GM21526 (cell line): ENCODE results near the gene ZNF544.
"Not testable (repeated sequence)": the region's sequence is repeated elsewhere in the genome, so short reads cannot be mapped to it uniquely, and the experiment has no call there.

Experiments used
- ATAC-seq: cut with Tn5 transposase; IDR thresholded peaks from one replicate; pipeline ENCODE4 v1.9.1; 2021; ENCODE audit warnings: moderate library complexity; ENCODE audit not compliant: unreplicated experiment, low FRiP score

ZNF544 gene

GRCh38 chr19:58300620-58301019 lies 71.9 kb downstream of the ZNF544 start:
- ATAC-seq = no peak

DNA sequence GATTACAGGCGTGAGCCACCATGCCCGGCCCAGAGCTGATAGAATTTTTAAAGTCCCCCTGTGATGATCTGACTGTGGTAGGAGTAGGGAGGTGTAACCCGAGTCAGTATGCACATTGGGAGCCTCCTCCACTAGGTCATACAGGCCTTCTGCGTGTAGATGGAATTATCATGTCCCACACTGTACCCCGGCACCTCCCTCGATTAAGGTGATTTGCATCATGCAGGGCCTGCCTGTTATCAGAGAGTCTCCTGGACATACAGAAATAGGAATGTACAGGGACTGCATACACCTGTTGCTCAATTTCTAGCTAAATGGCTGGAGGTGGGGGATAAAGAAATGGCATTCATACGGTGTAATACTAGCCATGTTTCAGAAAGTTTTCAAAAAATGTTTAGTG lies 75.5 kb downstream of the ZNF544 start:
- ATAC-seq = no peak

DNA sequence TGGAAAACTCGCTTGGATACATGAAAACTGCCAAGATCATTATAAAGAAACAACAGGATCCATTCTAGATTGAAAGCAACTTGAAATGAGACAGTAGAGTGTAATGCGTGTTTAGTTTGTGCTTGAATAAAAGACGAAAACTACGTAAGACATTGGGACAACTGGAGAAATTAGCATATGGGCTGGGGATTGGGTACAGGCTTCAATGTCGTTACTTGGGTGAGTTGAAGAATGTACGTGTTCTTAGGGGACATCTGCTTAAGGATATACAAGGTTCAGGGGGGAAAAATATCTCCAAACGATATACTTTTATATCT lies 76.0 kb downstream of the ZNF544 start:
- no peak for ATAC-seq

DNA sequence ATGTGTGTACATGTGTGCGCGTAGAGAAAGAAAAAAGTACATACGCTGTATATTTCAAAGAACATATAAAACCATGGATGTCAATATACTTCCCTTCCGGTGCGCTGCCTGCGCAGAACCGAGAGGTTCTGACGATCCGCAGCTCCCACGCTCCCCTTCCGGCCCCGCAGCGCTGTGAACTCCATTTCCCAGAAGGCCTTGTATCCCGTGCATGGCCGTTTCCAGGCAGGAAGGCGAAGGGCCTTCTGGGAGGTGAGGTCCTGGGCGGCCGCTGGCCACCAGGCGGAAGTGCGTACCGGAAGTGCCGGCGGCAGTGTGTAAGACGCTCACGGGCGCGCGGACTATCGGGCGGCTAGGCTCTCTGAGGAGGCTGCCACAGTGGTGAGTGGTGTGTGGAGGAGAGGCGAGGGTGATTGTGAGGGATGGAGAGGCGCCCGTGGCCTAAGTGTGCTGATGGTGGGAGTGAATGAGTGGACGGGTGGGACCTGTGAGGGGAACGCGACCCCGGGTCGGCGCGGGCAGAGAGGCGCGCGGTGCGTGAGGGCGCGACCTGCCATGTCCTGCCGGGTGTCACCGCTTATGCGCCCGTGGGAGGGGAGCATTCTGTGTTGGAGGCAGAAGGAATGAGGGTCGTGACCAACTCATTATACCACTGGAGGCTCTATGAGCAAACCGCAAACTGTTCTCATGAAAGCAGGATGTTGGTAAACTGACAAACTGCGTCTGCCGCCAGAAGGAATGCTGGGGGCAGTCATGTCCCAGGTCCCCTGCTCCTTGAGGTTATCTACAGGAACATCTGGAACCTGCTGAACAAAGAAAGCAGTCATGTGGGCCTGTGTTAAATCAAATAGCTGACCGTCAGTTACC lies 76.6 kb downstream of the ZNF544 start, which contains the start of gene ERVK3-1:
ERVK3-1 (plus strand) TSS at position 313 of the 867 bp plus-strand sequence. CDS start 6,792 bp downstream, outside the sequence.
- ATAC-seq = peak; percentile 96

GRCh38 chr19:58305932-58306323 lies 77.2 kb downstream of the ZNF544 start:
- ATAC-seq = no peak

- ATAC-seq = no peak
Measured at GRCh38 chr19:58307736-58308135, 79.0 kb downstream of the ZNF544 start.

DNA sequence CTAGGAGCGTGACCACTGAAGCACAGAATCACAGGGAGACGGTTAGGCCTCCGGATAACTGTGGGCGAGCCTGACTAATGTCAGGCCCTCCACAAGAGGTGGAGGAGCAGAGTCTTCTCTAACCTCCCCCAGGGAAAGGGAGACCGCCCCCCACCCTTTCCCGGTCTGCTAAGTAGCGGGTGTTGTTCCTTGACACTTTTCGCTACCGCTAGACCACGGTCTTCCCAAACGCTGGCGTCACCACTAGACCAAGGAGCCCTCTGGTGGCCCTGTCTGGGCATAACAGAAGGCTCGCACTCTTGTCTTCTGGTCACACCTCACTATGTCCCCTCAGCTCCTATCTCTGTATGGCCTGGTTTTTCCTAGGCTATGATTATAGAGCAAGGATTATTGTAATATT lies 82.0 kb downstream of the ZNF544 start:
- not testable (repeated sequence) for ATAC-seq

GRCh38 chr19:58311345-58311865 lies 82.7 kb downstream of the ZNF544 start:
- no peak for ATAC-seq
